Measurements from ENCODE around the gene MORC2. TPM values are rescaled to one million over a fixed set of nuclear protein-coding genes. Genes with fewer than 3 reads are reported as not detected.

Gene MORC2
- total and polyA plus RNA-seq, 9 of the 15 experiments (the other 6 are each of a cell fraction or from before 2014, with no cell fraction given) = 3.3 to 34.7 (median 16.7) TPM

DNA sequence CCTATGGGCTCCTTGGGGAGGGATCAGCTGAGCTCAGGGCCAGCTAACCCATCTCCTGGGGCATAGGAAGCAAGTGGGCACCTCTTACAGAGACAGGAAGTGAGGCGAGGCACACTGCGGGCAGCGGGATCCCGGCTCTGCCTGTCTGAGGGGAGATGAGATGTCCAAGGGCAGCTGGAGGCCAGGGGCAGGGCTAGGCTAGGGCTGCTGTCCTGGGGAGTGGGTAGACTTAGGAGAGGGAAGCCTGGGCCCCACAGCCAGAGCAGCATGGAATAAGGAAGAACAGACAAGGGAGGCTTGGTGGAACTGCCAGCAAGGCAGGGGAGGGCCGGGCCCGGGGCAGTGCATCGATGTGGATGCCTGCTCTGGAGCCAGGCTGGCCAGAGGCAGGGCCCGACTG is 76.3 kb downstream of the MORC2 start:
- H3K27ac ChIP-seq (ENCODE audit: extremely low read depth, low read depth, low read length) = no peak overlapping the region
- no peak for ATAC-seq
- no TSS peak for BruUV-seq (replicated peaks)
- no peak overlapping the region for H3K4me3 ChIP-seq
- H3K9ac ChIP-seq (ENCODE audit: insufficient read depth in 1 of 2, low read depth in 2 of 2, low read length in 2 of 2) = no peak overlapping the region
- no peak overlapping the region for H3K4me2 ChIP-seq (ENCODE audit: insufficient read depth, low read length)
- CTCF ChIA-PET (ENCODE audit: low intra/inter-chr PET ratio) = no interaction called here
- no peak for TF ChIP-seq HNRNPH1 (optimal IDR thresholded peaks at IDR 0.05; ENCODE audit: low read depth, low read length)
- TF ChIP-seq, protein P1, sequence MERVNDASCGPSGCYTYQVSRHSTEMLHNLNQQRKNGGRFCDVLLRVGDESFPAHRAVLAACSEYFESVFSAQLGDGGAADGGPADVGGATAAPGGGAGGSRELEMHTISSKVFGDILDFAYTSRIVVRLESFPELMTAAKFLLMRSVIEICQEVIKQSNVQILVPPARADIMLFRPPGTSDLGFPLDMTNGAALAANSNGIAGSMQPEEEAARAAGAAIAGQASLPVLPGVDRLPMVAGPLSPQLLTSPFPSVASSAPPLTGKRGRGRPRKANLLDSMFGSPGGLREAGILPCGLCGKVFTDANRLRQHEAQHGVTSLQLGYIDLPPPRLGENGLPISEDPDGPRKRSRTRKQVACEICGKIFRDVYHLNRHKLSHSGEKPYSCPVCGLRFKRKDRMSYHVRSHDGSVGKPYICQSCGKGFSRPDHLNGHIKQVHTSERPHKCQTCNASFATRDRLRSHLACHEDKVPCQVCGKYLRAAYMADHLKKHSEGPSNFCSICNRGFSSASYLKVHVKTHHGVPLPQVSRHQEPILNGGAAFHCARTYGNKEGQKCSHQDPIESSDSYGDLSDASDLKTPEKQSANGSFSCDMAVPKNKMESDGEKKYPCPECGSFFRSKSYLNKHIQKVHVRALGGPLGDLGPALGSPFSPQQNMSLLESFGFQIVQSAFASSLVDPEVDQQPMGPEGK (CRISPR knock-in tag; IDR thresholded peaks at IDR 0.05; ENCODE audit: borderline replicate concordance) = no peak
- TF ChIP-seq, protein P2, sequence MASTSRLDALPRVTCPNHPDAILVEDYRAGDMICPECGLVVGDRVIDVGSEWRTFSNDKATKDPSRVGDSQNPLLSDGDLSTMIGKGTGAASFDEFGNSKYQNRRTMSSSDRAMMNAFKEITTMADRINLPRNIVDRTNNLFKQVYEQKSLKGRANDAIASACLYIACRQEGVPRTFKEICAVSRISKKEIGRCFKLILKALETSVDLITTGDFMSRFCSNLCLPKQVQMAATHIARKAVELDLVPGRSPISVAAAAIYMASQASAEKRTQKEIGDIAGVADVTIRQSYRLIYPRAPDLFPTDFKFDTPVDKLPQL (IDR thresholded peaks at IDR 0.05; ENCODE audit: extremely low read depth, insufficient read length) = no peak
- H3K9me1 ChIP-seq (ENCODE audit: control insufficient read depth, insufficient read depth, low read length) = no peaks in the 10 kb centered on the region
- H4K20me1 ChIP-seq (replicated peaks; ENCODE audit: control insufficient read depth, insufficient read depth, low read length) = no peaks in the 10 kb centered on the region
- intact Hi-C loops (cut with micrococcal nuclease) (no loop called here), in situ Hi-C loops (cut with MboI) (no loop called here)
- no peaks in the 10 kb centered on the region for H3K27me3 ChIP-seq (ENCODE audit: control insufficient read depth in 2 of 2, insufficient read depth in 2 of 2, low read length in 2 of 2)
- no peak overlapping the region for H2AFZ ChIP-seq (ENCODE audit: low read depth, low read length)
- no peaks in the 10 kb centered on the region for H3K9me3 ChIP-seq (replicated peaks; ENCODE audit: control insufficient read depth, insufficient read depth, low read depth, low read length)
- POLR2A ChIA-PET = interaction anchor here (0.9 kb wide), 1 partner anchor 14 kb away, joined by 3 read pairs; no protein-coding TSS in a partner anchor
- no peak for FAIRE-seq
- H3K4me1 ChIP-seq (replicated peaks in 1 of 2; ENCODE audit: control insufficient read depth in 2 of 2, insufficient read depth in 2 of 2, low read length in 2 of 2) = peaks cover 0 to 11% of the 10 kb centered on the region in 2 experiments; a peak in 1 of 5 replicates
- H3K36me3 ChIP-seq (ENCODE audit: control insufficient read depth, insufficient read depth, low read length) = peaks cover 83% of the 10 kb centered on the region; the same call in 2 of the 3 replicates
- no peaks in the 10 kb centered on the region for H3K79me2 ChIP-seq (ENCODE audit: control insufficient read depth, insufficient read depth, low read length)
- 97% methylated on average over 6 of the region's 8 CpGs for WGBS (ENCODE audit: insufficient coverage, low coverage, missing lambda C conversion rate)
- no peak for DNase-seq (ENCODE audit: extremely low read depth in 1 of 4, low spot score in 3 of 4)

Data from K562 (cell line).